WTC11 (cell line): Measurements from ENCODE around the gene LIMS2. TPM values are rescaled to one million over a fixed set of nuclear protein-coding genes. Genes with fewer than 3 reads are reported as not detected.
A peak's percentile ranks its signal among the peaks of the same experiment; 100 is the strongest.

ENCODE experiments used
- ATF2 ChIP-seq: sonication (generic); formaldehyde crosslinking; IDR thresholded peaks from 2 replicates; pipeline ENCODE4 v1.8.1; 2022; ENCODE audit warnings: low read depth, missing genetic modification reagents, borderline replicate concordance
- E2F4 ChIP-seq: sonication (generic); formaldehyde crosslinking; IDR thresholded peaks from 2 replicates; pipeline ENCODE4 v1.8.1; 2022; ENCODE audit warnings: low read depth, mild to moderate bottlenecking, moderate library complexity, missing genetic modification reagents, borderline replicate concordance
- FOXK1 ChIP-seq: sonication (generic); formaldehyde crosslinking; IDR thresholded peaks from 2 replicates; pipeline ENCODE4 v1.8.0; 2022; ENCODE audit warnings: mild to moderate bottlenecking, moderate library complexity, missing genetic modification reagents
- JAZF1 ChIP-seq: fragments of 250-450 bp; sonication (Bioruptor Pico); IDR thresholded peaks from 2 replicates; pipeline ENCODE4 v1.9.0; 2021; ENCODE audit warnings: moderate library complexity, mild to moderate bottlenecking, inconsistent platforms
- MXD4 ChIP-seq: fragments of 250-450 bp; sonication (Bioruptor Pico); IDR thresholded peaks from 2 replicates; pipeline ENCODE4 v1.8.0; 2021; ENCODE audit warnings: mild to moderate bottlenecking, moderate library complexity, borderline replicate concordance
- NFYB ChIP-seq: sonication (generic); formaldehyde crosslinking; conservative IDR thresholded peaks from 2 replicates; pipeline ENCODE4 v1.8.0; 2022; ENCODE audit warnings: low read depth, missing genetic modification reagents
- NR3C1 ChIP-seq: sonication (generic); formaldehyde crosslinking; conservative IDR thresholded peaks from 2 replicates; pipeline ENCODE4 v1.8.1; 2023; ENCODE audit warnings: low read depth, mild to moderate bottlenecking, missing genetic modification reagents
- OVOL2 ChIP-seq: fragments of 250-450 bp; sonication (Bioruptor Pico); IDR thresholded peaks from 2 replicates; pipeline ENCODE4 v1.9.0; 2021; ENCODE audit warnings: mild to moderate bottlenecking, borderline replicate concordance
- PRDM15 ChIP-seq: sonication (generic); formaldehyde crosslinking; IDR thresholded peaks from 2 replicates; pipeline ENCODE4 v1.8.0; 2022; ENCODE audit warnings: missing genetic modification reagents
- PRRX2 ChIP-seq: fragments of 250-450 bp; sonication (Bioruptor Pico); IDR thresholded peaks from 2 replicates; pipeline ENCODE4 v1.8.0; 2021; ENCODE audit warnings: mild to moderate bottlenecking
- SP1 ChIP-seq: sonication (generic); formaldehyde crosslinking; conservative IDR thresholded peaks from 2 replicates; pipeline ENCODE4 v1.8.1; 2022; ENCODE audit warnings: missing genetic modification reagents
- USF1 ChIP-seq: sonication (generic); formaldehyde crosslinking; IDR thresholded peaks from 2 replicates; pipeline ENCODE4 v1.8.0; 2022; ENCODE audit warnings: mild to moderate bottlenecking, missing genetic modification reagents
- USF2 ChIP-seq: sonication (generic); formaldehyde crosslinking; IDR thresholded peaks from 2 replicates; pipeline ENCODE4 v1.8.1; 2023; ENCODE audit warnings: mild to moderate bottlenecking, missing genetic modification reagents, moderate library complexity
- ZBTB21 ChIP-seq: sonication (generic); formaldehyde crosslinking; IDR thresholded peaks from 2 replicates; pipeline ENCODE4 v1.8.1; 2023; ENCODE audit warnings: mild to moderate bottlenecking, missing genetic modification reagents, borderline replicate concordance
- ZNF138 ChIP-seq: sonication (generic); formaldehyde crosslinking; conservative IDR thresholded peaks from 2 replicates; pipeline ENCODE4 v1.8.1; 2022; ENCODE audit warnings: mild to moderate bottlenecking, moderate library complexity, missing genetic modification reagents
- ZNF219 ChIP-seq: sonication (generic); formaldehyde crosslinking; IDR thresholded peaks from 2 replicates; pipeline ENCODE4 v1.8.0; 2023; ENCODE audit warnings: missing genetic modification reagents, mild to moderate bottlenecking, borderline replicate concordance
- ZNF263 ChIP-seq: sonication (generic); formaldehyde crosslinking; IDR thresholded peaks from 2 replicates; pipeline ENCODE4 v1.8.1; 2022; ENCODE audit warnings: low read depth, mild to moderate bottlenecking, moderate library complexity, missing genetic modification reagents
- ZNF416 ChIP-seq: fragments of 250-450 bp; sonication (Bioruptor Pico); IDR thresholded peaks from 2 replicates; pipeline ENCODE4 v1.9.0; 2021; ENCODE audit warnings: mild to moderate bottlenecking, inconsistent platforms
- ZNF423 ChIP-seq: fragments of 250-450 bp; sonication (Bioruptor Pico); IDR thresholded peaks from 2 replicates; pipeline ENCODE4 v2.1.2; 2022; ENCODE audit warnings: mild to moderate bottlenecking, moderate library complexity
- ZNF671 ChIP-seq: fragments of 250-450 bp; sonication (Bioruptor Pico); IDR thresholded peaks from 2 replicates; pipeline ENCODE4 v1.8.0; 2021; ENCODE audit warnings: mild to moderate bottlenecking
- total RNA-seq: library from RNA; stranded (reverse); gene quantifications from 3 replicates; pipeline ENCODE4 v1.2.3, GENCODE V29; 2021
- TF ChIP-seq, protein P1 (sequence below): sonication (generic); formaldehyde crosslinking; IDR thresholded peaks from 2 replicates; pipeline ENCODE4 v1.8.1; 2023; ENCODE audit warnings: mild to moderate bottlenecking, missing genetic modification reagents
- TF ChIP-seq, protein P2 (sequence below): fragments of 250-450 bp; sonication (Bioruptor Pico); conservative IDR thresholded peaks from 2 replicates; pipeline ENCODE4 v1.9.0; 2021; ENCODE audit warnings: mild to moderate bottlenecking
- TF ChIP-seq, protein P3 (sequence below): sonication (generic); formaldehyde crosslinking; IDR thresholded peaks from 2 replicates; pipeline ENCODE4 v1.8.0; 2022; ENCODE audit warnings: mild to moderate bottlenecking, missing genetic modification reagents

LIMS2 gene
- total RNA-seq, 1 experiment from 2014 or later: 2.4 TPM

GRCh38 chr2:127701651-127702394 lies 26.5 kb upstream of the LIMS2 start (continued):
- no peak for TF ChIP-seq MXD4 (CRISPR knock-in tag)
- 0 out of 2 replicates have a peak, but pooled peaks have one; percentile 44 for TF ChIP-seq NFYB (CRISPR knock-in tag)
- TF ChIP-seq, protein P1, sequence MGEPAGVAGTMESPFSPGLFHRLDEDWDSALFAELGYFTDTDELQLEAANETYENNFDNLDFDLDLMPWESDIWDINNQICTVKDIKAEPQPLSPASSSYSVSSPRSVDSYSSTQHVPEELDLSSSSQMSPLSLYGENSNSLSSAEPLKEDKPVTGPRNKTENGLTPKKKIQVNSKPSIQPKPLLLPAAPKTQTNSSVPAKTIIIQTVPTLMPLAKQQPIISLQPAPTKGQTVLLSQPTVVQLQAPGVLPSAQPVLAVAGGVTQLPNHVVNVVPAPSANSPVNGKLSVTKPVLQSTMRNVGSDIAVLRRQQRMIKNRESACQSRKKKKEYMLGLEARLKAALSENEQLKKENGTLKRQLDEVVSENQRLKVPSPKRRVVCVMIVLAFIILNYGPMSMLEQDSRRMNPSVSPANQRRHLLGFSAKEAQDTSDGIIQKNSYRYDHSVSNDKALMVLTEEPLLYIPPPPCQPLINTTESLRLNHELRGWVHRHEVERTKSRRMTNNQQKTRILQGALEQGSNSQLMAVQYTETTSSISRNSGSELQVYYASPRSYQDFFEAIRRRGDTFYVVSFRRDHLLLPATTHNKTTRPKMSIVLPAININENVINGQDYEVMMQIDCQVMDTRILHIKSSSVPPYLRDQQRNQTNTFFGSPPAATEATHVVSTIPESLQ (CRISPR knock-in tag): no peak
- TF ChIP-seq USF1 (CRISPR knock-in tag): peak; percentile 17; the same call in 1 of the 2 replicates
- TF ChIP-seq ZNF416 (CRISPR knock-in tag): peak; percentile 30; the same call in 1 of the 2 replicates
- no peak; the same call in 1 of the 2 replicates for TF ChIP-seq ZBTB21
- TF ChIP-seq ZNF423 (CRISPR knock-in tag): peak; percentile 81; the same call in 1 of the 2 replicates
- TF ChIP-seq ZNF219 (CRISPR knock-in tag): 0 out of 2 replicates have a peak, but pooled peaks have one; percentile 75
- no peak for TF ChIP-seq ZNF671 (CRISPR knock-in tag)
- no peak for TF ChIP-seq JAZF1 (CRISPR knock-in tag)
- no peak; the same call in 1 of the 2 replicates for TF ChIP-seq NR3C1 (CRISPR knock-in tag)
- TF ChIP-seq OVOL2 (CRISPR knock-in tag): no peak
- TF ChIP-seq ATF2 (CRISPR knock-in tag): no peak
- TF ChIP-seq PRRX2 (CRISPR knock-in tag): 0 out of 2 replicates have a peak, but pooled peaks have one; percentile 19
- 0 out of 2 replicates have a peak, but pooled peaks have one; percentile 10 for TF ChIP-seq USF2 (CRISPR knock-in tag)
- TF ChIP-seq, protein P2, sequence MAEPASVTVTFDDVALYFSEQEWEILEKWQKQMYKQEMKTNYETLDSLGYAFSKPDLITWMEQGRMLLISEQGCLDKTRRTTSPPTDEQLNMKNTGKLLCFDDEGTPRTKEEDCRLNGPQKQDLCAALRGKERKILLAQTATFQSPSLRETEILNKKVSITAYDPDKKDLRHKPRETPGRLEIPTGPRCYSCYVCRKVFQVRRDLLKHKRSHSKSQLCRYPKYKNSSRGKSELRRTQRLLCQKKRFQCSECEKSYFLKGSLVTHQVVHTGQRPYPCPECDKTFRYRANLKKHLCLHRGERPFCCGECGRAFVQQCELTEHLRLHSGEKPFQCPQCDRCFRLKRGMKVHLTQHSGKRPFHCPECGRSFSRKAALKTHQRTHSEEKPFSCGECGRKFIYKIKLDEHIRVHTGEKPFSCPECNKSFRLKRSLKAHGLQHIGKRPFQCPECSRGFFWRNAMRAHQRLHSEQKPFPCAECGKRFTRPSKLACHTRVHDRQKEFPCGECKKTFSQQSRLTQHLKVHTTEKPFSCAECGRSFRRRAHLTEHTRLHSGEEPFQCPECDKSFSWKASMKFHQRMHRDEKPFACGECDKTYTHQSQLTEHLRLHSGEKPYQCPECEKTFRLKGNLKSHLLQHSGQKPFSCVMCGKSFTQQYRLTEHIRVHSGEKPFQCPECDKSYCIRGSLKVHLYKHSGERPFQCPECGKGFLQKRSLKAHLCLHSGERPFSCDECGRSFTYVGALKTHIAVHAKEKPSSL: no peak
- TF ChIP-seq SP1: peak; percentile 48
- peak; percentile 28; the same call in 1 of the 2 replicates for TF ChIP-seq FOXK1 (CRISPR knock-in tag)
- TF ChIP-seq E2F4 (CRISPR knock-in tag): peak; percentile 89
- TF ChIP-seq ZNF263: no peak; the same call in 1 of the 2 replicates
- no peak for TF ChIP-seq ZNF138
- TF ChIP-seq, protein P3, sequence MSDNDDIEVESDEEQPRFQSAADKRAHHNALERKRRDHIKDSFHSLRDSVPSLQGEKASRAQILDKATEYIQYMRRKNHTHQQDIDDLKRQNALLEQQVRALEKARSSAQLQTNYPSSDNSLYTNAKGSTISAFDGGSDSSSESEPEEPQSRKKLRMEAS (CRISPR knock-in tag): peak; percentile 80; the same call in 1 of the 2 replicates
- no peak; the same call in 1 of the 2 replicates for TF ChIP-seq PRDM15 (CRISPR knock-in tag)
